ENCODE results near the gene PHACTR2.

DNA sequence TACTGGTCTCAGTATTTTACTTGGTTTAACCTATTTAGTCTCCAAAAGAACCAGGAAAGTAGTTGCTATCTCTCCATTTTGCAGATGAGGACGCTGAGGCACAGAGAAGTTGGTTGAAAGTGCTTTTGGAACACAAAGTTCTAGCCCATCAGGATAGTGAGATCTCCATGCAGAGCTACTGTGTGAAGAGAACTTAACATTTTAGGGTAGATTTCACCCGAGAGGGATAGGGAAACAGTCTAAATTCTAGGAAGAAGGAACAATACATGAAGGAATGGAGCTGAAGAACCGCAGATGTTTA lies 65.1 kb downstream of the PHACTR2 start:
- TF ChIP-seq, protein P1, sequence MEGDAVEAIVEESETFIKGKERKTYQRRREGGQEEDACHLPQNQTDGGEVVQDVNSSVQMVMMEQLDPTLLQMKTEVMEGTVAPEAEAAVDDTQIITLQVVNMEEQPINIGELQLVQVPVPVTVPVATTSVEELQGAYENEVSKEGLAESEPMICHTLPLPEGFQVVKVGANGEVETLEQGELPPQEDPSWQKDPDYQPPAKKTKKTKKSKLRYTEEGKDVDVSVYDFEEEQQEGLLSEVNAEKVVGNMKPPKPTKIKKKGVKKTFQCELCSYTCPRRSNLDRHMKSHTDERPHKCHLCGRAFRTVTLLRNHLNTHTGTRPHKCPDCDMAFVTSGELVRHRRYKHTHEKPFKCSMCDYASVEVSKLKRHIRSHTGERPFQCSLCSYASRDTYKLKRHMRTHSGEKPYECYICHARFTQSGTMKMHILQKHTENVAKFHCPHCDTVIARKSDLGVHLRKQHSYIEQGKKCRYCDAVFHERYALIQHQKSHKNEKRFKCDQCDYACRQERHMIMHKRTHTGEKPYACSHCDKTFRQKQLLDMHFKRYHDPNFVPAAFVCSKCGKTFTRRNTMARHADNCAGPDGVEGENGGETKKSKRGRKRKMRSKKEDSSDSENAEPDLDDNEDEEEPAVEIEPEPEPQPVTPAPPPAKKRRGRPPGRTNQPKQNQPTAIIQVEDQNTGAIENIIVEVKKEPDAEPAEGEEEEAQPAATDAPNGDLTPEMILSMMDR (IDR thresholded peaks at IDR 0.05) = no peak
- no peak for TF ChIP-seq POLR2A (IDR thresholded peaks at IDR 0.05)
- TF ChIP-seq EP300 (IDR thresholded peaks at IDR 0.05) = no peak

Measured in ovary (tissue), 3 donors.